GM12873 (cell line): ENCODE results near the gene HOXB13.

Experiments used
- CTCF ChIP-seq: IDR thresholded peaks from 2 replicates; pipeline ENCODE4 v1.5.1; 2012; ENCODE audit warnings: low read depth, mild to moderate bottlenecking, moderate library complexity, low read length, control low read depth; ENCODE audit not compliant: insufficient read depth; ENCODE audit errors: missing control alignments

Gene HOXB13

GRCh38 chr17:48723423-48724250 is 4.9 kb downstream of the HOXB13 start:
- no peak for TF ChIP-seq CTCF

GRCh38 chr17:48722915-48723422 is 5.6 kb downstream of the HOXB13 start, which contains the start of gene PRAC2:
PRAC2 (plus strand) TSS chr17:48723185; CDS start chr17:48724411, 1,226 bp downstream.
- no peak for TF ChIP-seq CTCF

GRCh38 chr17:48722201-48722907 is 6.2 kb downstream of the HOXB13 start, which contains the start of gene PRAC1:
PRAC1 (minus strand) TSS chr17:48722518; CDS start chr17:48722392, 126 bp downstream.
- TF ChIP-seq CTCF, result no peak

- no peak for TF ChIP-seq CTCF
These were observed 7.5 kb downstream of the HOXB13 start for GRCh38 chr17:48721009-48721402.

GRCh38 chr17:48720266-48721008 is 8.1 kb downstream of the HOXB13 start:
- TF ChIP-seq CTCF, result no peak

- no peak for TF ChIP-seq CTCF
These were observed 8.8 kb downstream of the HOXB13 start for GRCh38 chr17:48719642-48720265.
